ENCODE results near the gene SLC5A12. TPM values are rescaled to one million over a fixed set of nuclear protein-coding genes. Genes with fewer than 3 reads are reported as not detected.

Gene SLC5A12
- total RNA-seq, 1 experiment from 2014 or later = not detected

DNA sequence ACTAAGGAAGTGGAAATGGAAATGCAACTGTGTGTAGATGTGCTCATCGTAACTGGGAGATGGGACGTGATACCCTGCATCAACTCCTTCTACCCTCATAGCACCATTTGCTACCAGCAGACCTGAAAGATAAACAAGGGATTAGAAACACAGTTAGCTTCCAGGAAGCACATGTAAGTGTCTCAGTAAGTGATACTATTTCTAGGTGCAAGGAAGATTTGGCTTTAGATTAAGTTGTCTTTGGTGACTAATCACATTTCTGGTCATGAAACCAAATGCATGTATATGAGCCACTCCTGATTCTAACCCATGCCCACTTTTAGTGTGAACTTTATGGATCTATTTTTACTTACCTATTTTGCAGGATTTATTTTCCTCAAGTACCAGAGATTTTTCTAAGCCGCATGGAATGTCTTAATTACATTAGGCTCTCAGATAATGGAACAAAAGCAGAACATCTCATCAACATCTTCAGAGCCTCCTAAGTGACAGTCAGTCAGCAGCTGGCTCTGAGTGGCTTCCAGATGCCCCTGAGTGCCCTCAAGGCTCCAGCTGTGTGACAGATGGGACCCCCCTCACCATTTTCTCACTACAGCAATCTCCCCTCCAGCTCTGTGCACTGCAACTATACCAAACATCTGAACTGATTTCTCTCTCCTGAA, 21.2 kb downstream of the SLC5A12 start:
- intact Hi-C loops (cut with micrococcal nuclease) = no loop called here
- Mint-ChIP-seq H3K27ac (ENCODE audit: low read depth, unreplicated experiment) (no peak overlapping the region), H3K4me1 (ENCODE audit: insufficient read depth, unreplicated experiment) (no peaks in the 10 kb centered on the region), H3K9me3 (ENCODE audit: unreplicated experiment) (no peaks in the 10 kb centered on the region), H3K36me3 (ENCODE audit: insufficient read depth, unreplicated experiment) (no peaks in the 10 kb centered on the region), H3K4me3 (ENCODE audit: unreplicated experiment) (no peak overlapping the region), H3K27me3 (ENCODE audit: insufficient read depth, unreplicated experiment) (no peaks in the 10 kb centered on the region)
- ChIA-PET CTCF (no interaction called here), POLR2A (no interaction called here)
- BruUV-seq (replicated peaks) = no TSS peak
- TF ChIP-seq CTCF (IDR thresholded peaks at IDR 0.05; ENCODE audit: unreplicated experiment) = no peak
- no peak for DNase-seq (ENCODE audit: unreplicated experiment)

GRCh38 chr11:26698224-26698623, 23.6 kb downstream of the SLC5A12 start:
- no TSS peak for BruUV-seq (replicated peaks)
- H3K4me3 Mint-ChIP-seq (ENCODE audit: unreplicated experiment) = no peak overlapping the region
- POLR2A ChIA-PET = no interaction called here
- H3K9me3 Mint-ChIP-seq (ENCODE audit: unreplicated experiment) = no peaks in the 10 kb centered on the region
- DNase-seq (ENCODE audit: unreplicated experiment) = no peak
- H3K36me3 Mint-ChIP-seq (ENCODE audit: insufficient read depth, unreplicated experiment) = no peaks in the 10 kb centered on the region
- CTCF ChIA-PET = no interaction called here
- no peaks in the 10 kb centered on the region for H3K4me1 Mint-ChIP-seq (ENCODE audit: insufficient read depth, unreplicated experiment)
- H3K27me3 Mint-ChIP-seq (ENCODE audit: insufficient read depth, unreplicated experiment) = no peaks in the 10 kb centered on the region
- H3K27ac Mint-ChIP-seq (ENCODE audit: low read depth, unreplicated experiment) = no peak overlapping the region
- intact Hi-C loops (cut with micrococcal nuclease) = no loop called here
- no peak for TF ChIP-seq CTCF (IDR thresholded peaks at IDR 0.05; ENCODE audit: unreplicated experiment)

GRCh38 chr11:26696330-26696729, 25.5 kb downstream of the SLC5A12 start:
- Mint-ChIP-seq H3K27ac (ENCODE audit: low read depth, unreplicated experiment) (no peak overlapping the region), H3K27me3 (ENCODE audit: insufficient read depth, unreplicated experiment) (no peaks in the 10 kb centered on the region), H3K4me3 (ENCODE audit: unreplicated experiment) (no peak overlapping the region), H3K4me1 (ENCODE audit: insufficient read depth, unreplicated experiment) (no peaks in the 10 kb centered on the region), H3K36me3 (ENCODE audit: insufficient read depth, unreplicated experiment) (no peaks in the 10 kb centered on the region), H3K9me3 (ENCODE audit: unreplicated experiment) (no peaks in the 10 kb centered on the region)
- no peak for TF ChIP-seq CTCF (IDR thresholded peaks at IDR 0.05; ENCODE audit: unreplicated experiment)
- DNase-seq (ENCODE audit: unreplicated experiment) = peak; percentile 9
- POLR2A ChIA-PET = no interaction called here
- no TSS peak for BruUV-seq (replicated peaks)
- CTCF ChIA-PET = interaction anchor here (0.6 to 2.8 kb wide), 2 partner anchors 462 to 715 kb away, joined by 3 to 7 read pairs; no protein-coding TSS in a partner anchor
- intact Hi-C loops (cut with micrococcal nuclease) = no loop called here

GRCh38 chr11:26688701-26689100, 33.2 kb downstream of the SLC5A12 start:
- intact Hi-C loops (cut with micrococcal nuclease) = no loop called here
- ChIA-PET CTCF (interaction anchor here (0.6 kb wide), 1 partner anchor 101 kb away, joined by 3 read pairs; no protein-coding TSS in a partner anchor), POLR2A (interaction anchor here (0.6 kb wide), 1 partner anchor 460 kb away, joined by 3 read pairs; no protein-coding TSS in a partner anchor)
- Mint-ChIP-seq H3K4me3 (ENCODE audit: unreplicated experiment) (no peak overlapping the region), H3K27me3 (ENCODE audit: insufficient read depth, unreplicated experiment) (no peaks in the 10 kb centered on the region), H3K9me3 (ENCODE audit: unreplicated experiment) (no peaks in the 10 kb centered on the region), H3K4me1 (ENCODE audit: insufficient read depth, unreplicated experiment) (no peaks in the 10 kb centered on the region), H3K36me3 (ENCODE audit: insufficient read depth, unreplicated experiment) (no peaks in the 10 kb centered on the region), H3K27ac (ENCODE audit: low read depth, unreplicated experiment) (no peak overlapping the region)
- DNase-seq (ENCODE audit: unreplicated experiment) = no peak
- no TSS peak for BruUV-seq (replicated peaks)
- TF ChIP-seq CTCF (IDR thresholded peaks at IDR 0.05; ENCODE audit: unreplicated experiment) = no peak
